ENCODE measurements around the gene AGAP1.

AGAP1 gene

DNA sequence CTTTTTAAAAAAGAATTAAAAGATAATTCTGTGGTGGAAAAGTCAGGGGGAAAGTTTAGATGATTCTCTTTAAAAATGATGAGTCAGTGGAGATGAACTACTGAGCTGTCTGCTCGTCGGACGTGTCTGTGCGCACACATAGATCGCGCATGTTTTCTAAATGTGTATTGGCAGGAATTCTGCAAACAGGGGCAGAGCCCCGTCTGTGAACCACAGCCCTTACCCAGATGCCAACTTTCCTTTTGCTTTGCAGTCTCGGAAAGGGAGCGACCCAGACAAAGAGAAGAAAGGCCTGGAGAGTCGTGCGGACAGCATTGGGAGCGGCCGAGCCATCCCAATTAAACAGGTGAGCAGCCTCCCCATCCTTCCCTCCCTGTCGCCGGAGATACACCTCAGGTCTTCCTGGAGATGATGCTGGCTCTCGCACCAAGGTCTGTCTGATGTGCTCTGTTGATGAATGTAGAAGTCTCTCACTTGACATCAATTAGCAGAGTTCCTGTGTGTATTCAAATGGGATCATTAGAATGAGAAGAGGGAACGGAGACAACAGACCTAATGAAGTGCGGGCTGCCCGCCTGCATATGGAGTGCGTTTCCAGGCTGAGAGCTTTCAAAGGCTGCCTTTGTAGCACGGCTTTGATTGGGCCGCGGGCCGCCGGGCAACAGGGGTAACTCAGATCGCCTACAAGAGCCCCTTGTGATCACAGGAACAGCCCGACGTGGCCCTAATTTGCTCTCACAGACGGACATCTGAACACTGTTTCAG lies 313.3 kb downstream of the AGAP1 start:
- H3K36me3 ChIP-seq (ENCODE audit: low read depth): peaks cover 39% of the 10 kb centered on the region
- no peaks in the 10 kb centered on the region for H3K9me3 ChIP-seq (ENCODE audit: severe bottlenecking)
- DNase-seq (ENCODE audit: low spot score): no peak
- H3K4me3 ChIP-seq (ENCODE audit: severe bottlenecking): no peak overlapping the region
- no peaks in the 10 kb centered on the region for H3K4me1 ChIP-seq (ENCODE audit: insufficient read depth, poor library complexity, severe bottlenecking)
- TF ChIP-seq, protein P1, sequence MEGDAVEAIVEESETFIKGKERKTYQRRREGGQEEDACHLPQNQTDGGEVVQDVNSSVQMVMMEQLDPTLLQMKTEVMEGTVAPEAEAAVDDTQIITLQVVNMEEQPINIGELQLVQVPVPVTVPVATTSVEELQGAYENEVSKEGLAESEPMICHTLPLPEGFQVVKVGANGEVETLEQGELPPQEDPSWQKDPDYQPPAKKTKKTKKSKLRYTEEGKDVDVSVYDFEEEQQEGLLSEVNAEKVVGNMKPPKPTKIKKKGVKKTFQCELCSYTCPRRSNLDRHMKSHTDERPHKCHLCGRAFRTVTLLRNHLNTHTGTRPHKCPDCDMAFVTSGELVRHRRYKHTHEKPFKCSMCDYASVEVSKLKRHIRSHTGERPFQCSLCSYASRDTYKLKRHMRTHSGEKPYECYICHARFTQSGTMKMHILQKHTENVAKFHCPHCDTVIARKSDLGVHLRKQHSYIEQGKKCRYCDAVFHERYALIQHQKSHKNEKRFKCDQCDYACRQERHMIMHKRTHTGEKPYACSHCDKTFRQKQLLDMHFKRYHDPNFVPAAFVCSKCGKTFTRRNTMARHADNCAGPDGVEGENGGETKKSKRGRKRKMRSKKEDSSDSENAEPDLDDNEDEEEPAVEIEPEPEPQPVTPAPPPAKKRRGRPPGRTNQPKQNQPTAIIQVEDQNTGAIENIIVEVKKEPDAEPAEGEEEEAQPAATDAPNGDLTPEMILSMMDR (IDR thresholded peaks at IDR 0.05; ENCODE audit: poor library complexity, severe bottlenecking): no peak
- H3K27me3 ChIP-seq (ENCODE audit: insufficient read depth, poor library complexity, severe bottlenecking): no peaks in the 10 kb centered on the region
- no peak overlapping the region for H3K27ac ChIP-seq (ENCODE audit: poor library complexity, severe bottlenecking)
- ATAC-seq (ENCODE audit: low read depth): no peak

DNA sequence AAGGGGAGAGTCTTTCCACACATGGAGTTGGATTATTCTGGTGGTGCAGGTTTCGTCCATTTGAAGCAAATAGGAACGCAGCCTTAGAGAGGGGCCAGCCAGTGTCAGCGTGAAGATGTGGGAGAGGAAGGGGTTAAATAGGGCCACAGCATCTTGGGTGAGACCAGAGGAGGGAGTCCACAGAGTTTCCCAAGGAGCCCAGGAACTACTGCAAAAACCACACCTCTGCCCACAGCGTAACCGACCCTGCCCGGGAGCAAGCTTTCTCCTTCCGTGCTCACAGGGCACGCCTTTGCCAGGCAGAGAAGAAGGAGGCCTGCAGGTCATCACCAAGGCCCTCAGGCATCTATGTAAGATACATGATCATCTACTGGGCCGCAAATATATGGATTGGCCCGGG lies 314.5 kb downstream of the AGAP1 start:
- DNase-seq (ENCODE audit: low spot score): no peak
- ATAC-seq (ENCODE audit: low read depth): no peak
- TF ChIP-seq, protein P1 (IDR thresholded peaks at IDR 0.05; ENCODE audit: poor library complexity, severe bottlenecking): no peak
- Histone ChIP-seq H3K4me3 (ENCODE audit: severe bottlenecking) (no peak overlapping the region), H3K27ac (ENCODE audit: poor library complexity, severe bottlenecking) (no peak overlapping the region), H3K36me3 (ENCODE audit: low read depth) (peaks cover 39% of the 10 kb centered on the region), H3K9me3 (ENCODE audit: severe bottlenecking) (no peaks in the 10 kb centered on the region), H3K27me3 (ENCODE audit: insufficient read depth, poor library complexity, severe bottlenecking) (no peaks in the 10 kb centered on the region), H3K4me1 (ENCODE audit: insufficient read depth, poor library complexity, severe bottlenecking) (no peaks in the 10 kb centered on the region)

DNA sequence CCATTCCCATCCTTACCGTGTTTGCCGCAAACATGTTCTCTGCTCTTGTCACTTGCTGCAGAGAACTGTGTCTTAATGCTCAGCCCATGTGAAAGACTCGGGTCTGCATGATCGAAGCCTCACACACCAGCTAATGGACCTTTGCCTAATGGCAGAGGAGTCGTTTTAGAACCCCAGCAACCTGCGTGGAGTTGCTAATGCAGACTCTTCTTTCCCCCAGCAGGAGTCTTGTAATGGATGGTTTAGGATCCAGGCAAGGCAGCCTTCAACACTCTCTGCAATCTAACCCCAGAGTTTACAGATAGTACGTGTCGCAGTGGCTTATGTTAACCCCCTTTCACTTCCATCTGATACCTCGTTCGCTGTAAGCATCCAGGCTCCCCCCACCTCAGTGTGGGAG lies 316.4 kb downstream of the AGAP1 start:
- no peaks in the 10 kb centered on the region for H3K4me1 ChIP-seq (ENCODE audit: insufficient read depth, poor library complexity, severe bottlenecking)
- no peak overlapping the region for H3K27ac ChIP-seq (ENCODE audit: poor library complexity, severe bottlenecking)
- ATAC-seq (ENCODE audit: low read depth) (no peak), DNase-seq (ENCODE audit: low spot score) (no peak)
- H3K36me3 ChIP-seq (ENCODE audit: low read depth): peaks cover 39% of the 10 kb centered on the region
- TF ChIP-seq, protein P1 (IDR thresholded peaks at IDR 0.05; ENCODE audit: poor library complexity, severe bottlenecking): no peak
- no peaks in the 10 kb centered on the region for H3K9me3 ChIP-seq (ENCODE audit: severe bottlenecking)
- H3K4me3 ChIP-seq (ENCODE audit: severe bottlenecking): no peak overlapping the region
- no peaks in the 10 kb centered on the region for H3K27me3 ChIP-seq (ENCODE audit: insufficient read depth, poor library complexity, severe bottlenecking)

DNA sequence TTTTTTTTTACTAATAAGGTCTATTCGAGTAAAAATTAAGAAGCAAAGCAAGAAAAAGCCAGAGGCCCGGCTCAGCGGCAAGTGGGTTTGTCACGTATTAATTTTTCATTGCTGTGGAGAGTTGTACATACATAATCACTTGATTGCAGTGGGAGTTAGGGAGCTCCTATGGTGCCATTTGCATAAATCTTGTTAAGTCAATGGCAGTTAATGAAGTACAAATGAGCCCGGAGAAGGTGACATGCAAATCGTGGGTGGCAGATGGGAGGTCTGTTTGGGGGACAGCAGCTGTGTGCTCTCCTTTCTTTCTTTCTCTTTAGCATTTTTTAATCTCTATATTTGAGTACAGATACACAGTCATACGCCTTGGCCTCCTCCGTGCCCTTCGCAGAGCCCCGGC lies 317.0 kb downstream of the AGAP1 start:
- Histone ChIP-seq H3K27ac (ENCODE audit: poor library complexity, severe bottlenecking) (no peak overlapping the region), H3K4me1 (ENCODE audit: insufficient read depth, poor library complexity, severe bottlenecking) (no peaks in the 10 kb centered on the region), H3K36me3 (ENCODE audit: low read depth) (peaks cover 37% of the 10 kb centered on the region), H3K4me3 (ENCODE audit: severe bottlenecking) (no peak overlapping the region), H3K9me3 (ENCODE audit: severe bottlenecking) (no peaks in the 10 kb centered on the region), H3K27me3 (ENCODE audit: insufficient read depth, poor library complexity, severe bottlenecking) (no peaks in the 10 kb centered on the region)
- TF ChIP-seq, protein P1 (IDR thresholded peaks at IDR 0.05; ENCODE audit: poor library complexity, severe bottlenecking): no peak
- no peak for DNase-seq (ENCODE audit: low spot score)
- no peak for ATAC-seq (ENCODE audit: low read depth)

DNA sequence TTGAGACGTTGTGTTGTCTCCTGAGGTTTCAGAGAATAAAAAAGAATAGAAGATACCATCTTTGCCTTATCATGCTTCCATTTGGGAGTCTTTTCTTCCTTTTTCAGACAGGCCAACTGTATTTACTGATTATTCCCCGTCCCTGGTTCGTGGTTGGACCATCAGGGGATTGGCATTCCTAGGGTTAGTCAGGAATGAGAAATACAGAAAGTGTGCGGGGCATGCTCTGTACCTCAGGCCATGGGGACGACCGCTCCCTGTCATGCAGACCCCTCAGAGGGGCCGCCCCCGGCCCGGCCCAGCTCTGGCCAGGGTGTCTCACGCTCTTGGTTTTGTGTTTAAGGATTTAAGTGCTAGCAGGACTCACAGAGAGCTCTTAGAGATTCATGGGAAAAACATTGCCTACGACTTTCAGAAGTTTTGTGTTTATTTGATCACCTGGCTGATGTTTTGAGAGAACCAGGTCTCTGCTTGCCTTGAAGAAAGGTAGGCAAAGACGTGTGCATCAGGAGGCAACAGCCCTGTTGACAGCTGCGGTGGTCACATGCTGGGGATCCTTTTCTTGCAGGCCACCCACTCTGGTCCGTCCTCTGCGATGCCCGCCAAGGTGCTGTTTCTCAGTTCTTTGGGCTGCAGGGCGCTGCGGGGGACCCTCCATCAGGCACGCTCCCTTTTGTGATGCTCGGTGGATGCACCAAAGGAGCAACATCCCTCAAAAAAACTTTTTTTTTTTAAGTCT lies 317.8 kb downstream of the AGAP1 start:
- Histone ChIP-seq H3K4me3 (ENCODE audit: severe bottlenecking) (no peak overlapping the region), H3K4me1 (ENCODE audit: insufficient read depth, poor library complexity, severe bottlenecking) (no peaks in the 10 kb centered on the region), H3K36me3 (ENCODE audit: low read depth) (peaks cover 32% of the 10 kb centered on the region), H3K27me3 (ENCODE audit: insufficient read depth, poor library complexity, severe bottlenecking) (no peaks in the 10 kb centered on the region), H3K27ac (ENCODE audit: poor library complexity, severe bottlenecking) (no peak overlapping the region), H3K9me3 (ENCODE audit: severe bottlenecking) (no peaks in the 10 kb centered on the region)
- ATAC-seq (ENCODE audit: low read depth): no peak
- DNase-seq (ENCODE audit: low spot score): no peak
- TF ChIP-seq, protein P1 (IDR thresholded peaks at IDR 0.05; ENCODE audit: poor library complexity, severe bottlenecking): no peak

Data from RWPE2 (cell line).